Spleen (tissue), 7 donors: ENCODE results near the gene SURF2.

ENCODE experiments used
- CTCF ChIP-seq, 11 experiments: fragments of 200-600 bp in 7 of 11; fragments of 450-650 bp in 4 of 11; sonication (generic) in 4 of 11; IDR thresholded peaks in 8 of 11; conservative IDR thresholded peaks in 3 of 11; 1 replicate in 7 of 11; 2 replicates in 4 of 11; pipeline versions ENCODE4 v1.4.0 to v1.8.0; 2016 to 2021; ENCODE audit warnings: antibody characterized with exemption in 11 of 11, inconsistent platforms in 4 of 11, mild to moderate bottlenecking in 1 of 11
- POLR2A ChIP-seq, 3 donors: fragments of 450-650 bp; IDR thresholded peaks; one replicate each; pipeline ENCODE4 v1.5.1; 2017; ENCODE audit warnings: antibody characterized with exemption in 3 of 3, mild to moderate bottlenecking in 1 of 3
- POLR2AphosphoS5 ChIP-seq, 3 donors: sonication (generic); formaldehyde crosslinking; IDR thresholded peaks; one replicate each; pipeline ENCODE4 v1.5.1; 2017; ENCODE audit warnings: antibody characterized with exemption in 3 of 3
- donor health status: DM: no; HTN: no; CAD: no; lungs with moderate emphysema.
- donor health status: DM: no; HTN: no; CAD: no.
- donor health status: DM: no; HTN: no; CAD: no.

- no peak for TF ChIP-seq CTCF (IDR thresholded peaks at IDR 0.05 in 8 of 11, conservative IDR thresholded peaks at IDR 0.05 in 3 of 11)
- no peak for TF ChIP-seq POLR2AphosphoS5 (IDR thresholded peaks at IDR 0.05)
- TF ChIP-seq POLR2A (IDR thresholded peaks at IDR 0.05): no peak
These were observed 7.4 kb upstream of the SURF2 start for GRCh38 chr9:133348718-133349573.
